COR-L47 (cell line): ENCODE data around the gene DIP2A.
"Not testable (repeated sequence)": the region's sequence is repeated elsewhere in the genome, so short reads cannot be mapped to it uniquely, and the experiment has no call there.

ENCODE experiments used
- DNase-seq: peaks from one replicate; lab custom pipeline; 2025; lab: John Stamatoyannopoulos, UW

The DIP2A gene

DNA sequence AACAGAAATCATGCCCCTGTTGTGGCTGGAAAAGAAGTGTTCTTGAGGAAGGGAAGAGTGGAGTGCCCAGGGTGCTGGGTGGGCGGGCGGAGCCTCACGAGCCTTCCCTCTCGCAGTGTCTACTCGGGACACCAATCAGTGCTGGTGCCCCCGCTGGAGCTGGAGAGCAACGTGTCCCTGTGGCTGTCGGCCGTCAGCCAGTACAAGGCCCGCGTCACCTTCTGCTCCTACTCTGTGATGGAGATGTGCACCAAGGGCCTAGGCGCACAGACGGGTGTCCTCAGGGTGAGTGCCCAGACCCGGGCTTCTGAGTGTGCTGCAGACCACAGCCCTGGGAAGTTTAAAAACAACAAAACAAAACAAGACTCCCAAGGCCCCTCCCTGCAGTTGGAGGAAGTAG lies 98.8 kb downstream of the DIP2A start:
- no peak for DNase-seq

- DNase-seq = no peak
Measured at GRCh38 chr21:46557919-46558392, 99.3 kb downstream of the DIP2A start.

DNA sequence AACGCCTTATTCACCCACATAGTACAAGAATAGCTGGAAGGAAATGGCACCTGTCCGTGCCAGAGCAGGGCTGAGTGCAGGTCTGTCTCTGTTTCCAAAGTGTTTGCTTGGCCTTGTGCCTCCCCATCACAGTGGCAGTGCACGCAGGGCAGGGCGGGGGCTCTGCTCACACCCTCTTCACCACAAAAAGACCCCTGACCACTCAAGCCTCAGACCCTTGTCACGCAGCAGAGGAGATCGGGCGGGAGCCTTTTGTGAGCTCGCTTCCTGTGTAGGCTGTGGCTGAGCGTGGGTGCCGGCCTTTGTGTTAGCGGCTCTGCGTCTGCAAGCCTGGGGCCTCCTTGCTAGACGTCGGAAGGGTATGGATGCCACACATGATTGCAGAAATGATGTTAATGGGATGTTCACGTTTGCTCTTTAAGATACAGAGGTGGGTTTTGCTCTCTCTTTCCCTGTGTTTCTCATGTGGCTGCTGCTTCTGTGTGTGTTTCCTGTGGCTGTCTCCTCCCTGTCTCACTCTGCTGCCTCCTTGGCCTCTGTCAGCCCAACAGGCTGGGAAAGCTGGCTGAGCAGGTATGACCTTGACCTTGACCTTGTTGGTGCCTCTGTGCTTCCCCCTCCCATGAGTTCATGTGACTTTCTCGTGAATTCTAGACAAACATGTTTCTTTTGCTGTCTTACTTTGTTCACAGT lies 100.7 kb downstream of the DIP2A start:
- no peak for DNase-seq

- no peak for DNase-seq
Measured at GRCh38 chr21:46560568-46561444, 102.1 kb downstream of the DIP2A start.

DNA sequence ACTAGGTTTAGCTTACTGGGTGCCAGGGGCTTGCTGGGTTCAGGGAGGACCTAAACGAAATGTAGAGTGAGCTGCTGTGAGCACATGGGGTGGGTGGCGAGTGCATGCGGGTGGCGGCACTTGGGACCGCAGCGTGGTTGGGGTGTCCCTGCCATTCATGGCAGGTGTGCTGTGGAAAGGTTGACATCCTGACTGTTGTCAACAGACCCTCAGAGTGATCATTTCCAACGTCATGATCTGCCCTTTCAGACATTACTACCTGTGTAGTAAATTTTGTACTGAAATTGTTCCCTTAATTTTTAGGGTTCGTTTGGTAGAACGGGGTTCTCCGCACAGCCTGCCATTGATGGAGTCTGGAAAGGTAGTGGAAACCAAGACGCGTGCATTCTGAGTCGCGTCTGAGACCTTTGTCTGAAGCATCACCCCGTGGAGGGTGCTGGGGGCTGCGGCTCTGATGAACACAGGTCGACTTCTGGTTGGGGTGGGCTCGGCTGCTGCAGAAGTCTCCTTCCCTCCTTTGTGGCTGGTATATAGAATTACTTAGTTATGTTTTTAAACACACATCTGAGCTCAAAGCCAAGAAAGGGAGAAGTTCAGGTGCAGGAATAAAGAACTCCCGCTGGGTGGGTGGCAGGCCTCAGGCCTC lies 102.9 kb downstream of the DIP2A start:
- DNase-seq = no peak

- DNase-seq = no peak
Measured at GRCh38 chr21:46562472-46562871, 103.8 kb downstream of the DIP2A start.

- no peak for DNase-seq
Measured at GRCh38 chr21:46562964-46563607, 104.4 kb downstream of the DIP2A start.

DNA sequence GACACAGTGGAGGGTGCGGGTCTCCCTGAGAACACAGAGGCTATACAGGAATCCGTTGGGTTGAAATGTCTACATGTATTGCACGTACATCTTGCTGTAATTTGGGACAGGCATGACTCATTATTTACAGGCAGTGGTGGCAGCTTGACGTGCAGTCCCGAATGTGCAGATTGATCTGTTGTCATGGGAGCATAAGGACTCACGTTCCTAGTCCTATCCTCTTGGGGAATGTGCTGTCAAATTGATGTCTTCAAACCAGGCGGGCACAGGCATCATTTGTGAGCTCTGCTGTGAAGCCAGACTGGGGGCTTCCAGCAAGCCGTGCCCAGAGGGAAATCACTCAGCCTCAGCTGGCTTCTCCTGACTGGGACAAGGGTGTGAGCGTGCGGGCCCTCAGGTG lies 105.7 kb downstream of the DIP2A start:
- DNase-seq = no peak

GRCh38 chr21:46567348-46567747 lies 108.7 kb downstream of the DIP2A start:
- no peak for DNase-seq

GRCh38 chr21:46568562-46568961 lies 109.9 kb downstream of the DIP2A start:
- no peak for DNase-seq

DNA sequence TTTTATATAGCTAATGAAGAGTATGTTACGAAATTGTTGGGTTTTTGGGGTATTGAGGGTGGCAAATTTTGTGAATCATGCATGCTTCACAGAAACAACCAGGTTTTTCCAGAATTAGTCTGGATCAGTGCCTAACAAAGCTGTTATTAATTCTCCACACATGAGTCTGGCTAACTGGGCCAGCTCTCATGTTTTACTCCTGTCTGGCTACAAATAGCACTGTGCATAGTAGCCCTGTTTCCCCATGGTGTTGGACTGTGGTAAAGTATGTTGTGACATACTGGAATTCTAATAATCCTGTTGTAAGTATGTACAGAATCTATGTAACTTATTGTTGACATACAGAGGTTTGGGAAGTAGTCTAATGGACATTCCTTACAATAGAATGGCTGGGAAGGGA lies 110.4 kb downstream of the DIP2A start:
- no peak for DNase-seq

GRCh38 chr21:46570119-46570518 lies 111.4 kb downstream of the DIP2A start:
- no peak for DNase-seq

DNA sequence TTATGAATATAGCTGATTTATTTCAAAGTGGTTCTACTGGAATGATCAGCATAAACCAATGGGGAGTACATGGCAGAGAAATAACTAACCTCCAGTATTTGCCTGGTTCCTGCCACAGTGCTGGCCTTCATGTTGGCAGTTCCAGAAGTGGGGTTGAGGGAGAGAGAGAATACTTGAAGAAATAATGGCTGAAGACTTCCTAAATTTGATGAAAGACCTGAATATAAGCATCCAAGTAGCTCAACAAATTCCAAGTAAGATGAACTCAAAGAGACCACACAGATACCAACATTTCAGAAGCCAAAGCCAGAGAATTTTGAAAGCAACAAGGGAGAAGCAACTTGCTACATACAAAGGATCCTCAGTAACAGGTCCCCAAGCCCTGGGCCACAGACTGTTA lies 111.9 kb downstream of the DIP2A start:
- no peak for DNase-seq

DNA sequence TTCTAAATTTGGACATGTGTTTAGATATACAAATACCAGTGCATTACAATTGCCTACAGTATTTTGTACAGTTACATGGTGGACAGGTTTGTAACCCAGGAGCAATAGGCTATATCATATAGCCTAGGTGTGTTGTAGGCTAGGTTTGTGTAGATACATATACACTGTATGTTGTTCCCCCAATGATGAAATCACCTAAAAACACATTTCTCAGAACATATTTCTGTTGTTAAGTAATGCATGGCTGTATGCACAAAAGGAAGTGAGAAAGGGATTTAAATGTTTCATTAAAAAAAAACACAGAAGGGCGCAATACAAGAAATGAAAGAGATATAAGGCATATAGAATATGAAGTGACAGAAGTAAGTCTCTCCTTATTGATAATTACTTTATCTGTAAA lies 114.2 kb downstream of the DIP2A start:
- DNase-seq = no peak

DNA sequence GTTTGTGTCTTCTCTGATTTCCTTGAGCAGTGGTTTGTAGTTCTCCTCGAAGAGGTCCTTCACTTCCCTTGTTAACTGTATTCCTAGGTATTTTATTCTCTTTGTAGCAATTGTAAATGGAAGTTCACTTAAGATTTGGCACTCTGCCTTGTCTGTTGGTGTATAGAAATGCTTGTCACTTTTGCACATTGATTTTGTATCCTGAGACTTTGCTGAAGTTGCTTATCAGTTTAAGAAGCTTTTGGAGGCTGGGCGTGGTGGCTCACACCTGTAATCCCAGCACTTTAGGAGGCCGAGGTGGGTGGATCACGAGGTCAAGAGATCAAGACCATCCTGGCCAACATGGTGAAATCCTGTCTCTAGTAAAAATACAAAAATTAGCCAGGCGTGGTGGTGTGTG lies 119.1 kb downstream of the DIP2A start:
- not testable (repeated sequence) for DNase-seq

GRCh38 chr21:46579394-46579793 lies 120.7 kb downstream of the DIP2A start:
- DNase-seq = not testable (repeated sequence)

DNA sequence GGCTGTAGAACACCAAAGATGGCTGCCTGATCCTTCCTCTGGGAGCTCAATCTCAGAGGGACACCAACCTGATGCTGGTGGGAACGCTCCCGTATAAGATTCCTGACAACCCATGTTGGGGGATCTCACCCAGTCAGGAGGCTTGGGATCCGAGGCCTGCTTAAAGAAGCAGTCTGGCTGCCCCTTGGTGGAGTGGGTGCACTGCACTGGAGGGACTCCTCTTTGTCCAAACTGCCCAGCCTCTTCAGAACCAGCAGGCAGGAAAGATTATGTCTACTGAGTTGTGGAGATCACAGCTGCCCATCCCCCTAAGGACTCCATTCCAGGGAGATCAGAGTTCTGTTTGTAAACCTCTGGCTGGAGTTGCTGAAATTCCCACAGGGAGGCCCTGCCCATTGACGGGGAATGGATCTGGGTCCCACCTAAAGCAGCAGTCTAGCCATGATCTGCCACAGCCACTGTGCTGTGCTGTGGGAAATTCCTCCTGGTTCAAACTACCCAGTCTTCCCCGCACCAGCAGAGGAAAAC lies 123.2 kb downstream of the DIP2A start:
- DNase-seq = no peak

DNA sequence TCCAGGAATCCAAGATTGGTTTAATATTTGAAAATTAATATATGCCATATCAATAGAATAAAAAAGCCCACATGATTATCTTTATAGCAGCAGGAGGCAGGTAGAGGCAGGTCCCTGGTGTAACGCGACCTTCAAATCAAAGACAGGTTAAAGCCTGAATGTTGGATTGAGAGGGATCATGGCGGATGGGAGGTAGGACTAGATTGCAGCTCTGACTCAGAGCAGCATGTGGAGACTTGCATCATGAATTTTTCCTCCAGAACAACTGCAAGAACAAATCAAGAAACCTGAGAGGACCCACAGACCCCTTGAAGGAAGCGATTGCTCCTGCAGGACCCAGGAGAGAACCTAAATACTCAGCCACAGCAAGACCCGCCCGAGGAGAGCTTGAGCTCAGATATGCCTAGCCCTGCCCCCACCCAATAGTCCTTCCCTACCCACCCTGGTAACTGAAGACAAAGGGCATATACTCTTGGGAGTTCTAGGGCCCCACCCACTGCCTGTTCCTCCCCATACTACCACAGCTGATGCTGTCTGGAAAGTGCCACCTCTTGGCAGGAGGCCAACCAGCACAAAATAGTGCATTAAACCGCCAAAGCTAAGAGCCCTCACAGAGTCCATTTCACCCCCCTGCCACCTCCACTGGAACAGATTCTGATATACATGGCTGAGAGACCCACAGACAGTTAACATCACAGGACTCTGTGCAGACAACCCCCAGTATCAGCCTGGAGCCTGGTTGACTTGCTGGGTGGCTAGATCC lies 126.7 kb downstream of the DIP2A start:
- DNase-seq = no peak

GRCh38 chr21:46594276-46594675 lies 135.6 kb downstream of the DIP2A start:
- DNase-seq = no peak

DNA sequence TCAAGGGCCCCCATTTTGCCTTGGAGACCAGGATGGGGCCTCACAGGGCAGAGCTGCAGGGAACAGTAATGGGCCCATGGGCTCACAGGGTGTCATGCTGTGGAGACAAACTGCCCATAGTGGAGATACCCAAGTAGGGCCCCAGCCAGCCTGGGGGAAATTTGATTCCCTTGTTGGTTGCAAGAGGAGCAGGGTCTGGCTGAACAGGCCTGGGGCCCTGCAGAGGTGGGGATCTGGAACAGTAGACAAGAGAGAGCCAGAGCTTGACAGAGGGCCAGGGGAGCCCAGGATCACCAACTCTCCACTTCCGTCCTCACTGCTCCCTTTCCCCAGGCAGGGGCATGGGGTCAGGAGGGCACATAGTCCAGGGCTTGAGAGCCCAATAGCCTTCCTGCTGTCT lies 137.5 kb downstream of the DIP2A start:
- no peak for DNase-seq

DNA sequence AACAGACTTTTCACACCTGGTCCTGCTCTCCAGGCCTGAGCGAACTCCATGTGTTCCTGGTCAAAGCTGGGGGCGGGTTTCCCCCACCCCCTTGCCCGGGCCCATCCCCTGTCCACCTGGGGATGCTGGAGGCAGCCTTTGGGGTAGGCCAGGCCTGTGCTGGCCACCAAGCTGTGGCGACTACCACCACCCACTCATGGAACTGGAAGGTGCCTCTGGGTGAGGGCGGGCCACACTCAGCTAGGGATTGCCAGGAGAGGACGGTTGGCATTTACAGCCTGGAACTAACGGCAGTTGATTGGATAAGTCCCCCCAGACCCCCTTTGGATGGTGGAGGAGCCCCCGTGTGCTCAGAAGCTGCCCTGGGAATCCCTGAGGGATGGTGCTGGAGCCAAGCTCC lies 138.3 kb downstream of the DIP2A start:
- no peak for DNase-seq
